ENCODE results near the gene COPS7A. TPM values are rescaled to one million over a fixed set of nuclear protein-coding genes. Genes with fewer than 3 reads are reported as not detected.
A peak's percentile ranks its signal among the peaks of the same experiment; 100 is the strongest.

Gene COPS7A
- total RNA-seq, 1 experiment from 2014 or later = 34.1 TPM

DNA sequence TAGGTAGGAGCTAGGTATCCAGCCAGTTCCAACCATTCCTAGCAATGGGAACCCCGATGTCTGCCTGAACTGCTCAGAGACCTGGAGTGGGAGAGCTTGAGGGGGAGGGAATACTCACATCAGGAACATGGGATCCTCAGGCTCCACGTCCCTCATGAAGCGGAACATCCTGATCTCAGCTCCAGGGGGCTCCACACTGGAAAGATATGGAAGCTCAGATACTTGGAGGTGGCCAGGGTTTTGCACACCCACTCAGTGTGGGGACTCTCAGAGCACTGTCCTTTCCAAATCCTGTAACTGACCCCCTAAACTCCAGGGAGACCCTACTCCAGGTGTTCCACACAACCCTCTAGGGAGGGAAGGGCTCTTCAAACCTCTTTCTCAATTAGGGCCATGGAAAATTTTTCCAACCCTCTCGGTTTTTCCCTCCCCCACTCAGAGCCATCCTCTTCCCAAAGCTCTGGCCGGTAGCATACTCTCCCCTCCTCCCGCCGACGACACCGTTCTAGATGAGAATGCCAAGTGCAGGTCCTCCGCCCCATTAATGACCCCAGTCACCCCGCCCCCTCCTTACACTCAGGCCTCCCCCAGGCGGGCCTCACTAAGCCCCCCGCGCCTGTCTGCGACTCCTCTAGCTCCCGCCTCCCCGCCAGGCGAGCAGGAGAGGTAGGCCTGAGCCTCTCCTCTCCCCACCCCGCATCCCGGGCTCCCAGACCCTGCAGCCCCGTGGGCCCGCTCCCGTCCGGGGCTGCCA, 28.5 kb downstream of the COPS7A start:
- H3K27me3 ChIP-seq = no peaks in the 10 kb centered on the region
- no peaks in the 10 kb centered on the region for H3K9me3 ChIP-seq (replicated peaks)
- H3K36me3 ChIP-seq = peaks cover 38% of the 10 kb centered on the region
- H3K27ac ChIP-seq = peak overlapping the region; percentile 78
- DNase-seq = peak; percentile 66 to 67
- H3K4me3 ChIP-seq = peak overlapping the region; percentile 93
- H3K4me1 ChIP-seq = peaks cover 10% of the 10 kb centered on the region

DNA sequence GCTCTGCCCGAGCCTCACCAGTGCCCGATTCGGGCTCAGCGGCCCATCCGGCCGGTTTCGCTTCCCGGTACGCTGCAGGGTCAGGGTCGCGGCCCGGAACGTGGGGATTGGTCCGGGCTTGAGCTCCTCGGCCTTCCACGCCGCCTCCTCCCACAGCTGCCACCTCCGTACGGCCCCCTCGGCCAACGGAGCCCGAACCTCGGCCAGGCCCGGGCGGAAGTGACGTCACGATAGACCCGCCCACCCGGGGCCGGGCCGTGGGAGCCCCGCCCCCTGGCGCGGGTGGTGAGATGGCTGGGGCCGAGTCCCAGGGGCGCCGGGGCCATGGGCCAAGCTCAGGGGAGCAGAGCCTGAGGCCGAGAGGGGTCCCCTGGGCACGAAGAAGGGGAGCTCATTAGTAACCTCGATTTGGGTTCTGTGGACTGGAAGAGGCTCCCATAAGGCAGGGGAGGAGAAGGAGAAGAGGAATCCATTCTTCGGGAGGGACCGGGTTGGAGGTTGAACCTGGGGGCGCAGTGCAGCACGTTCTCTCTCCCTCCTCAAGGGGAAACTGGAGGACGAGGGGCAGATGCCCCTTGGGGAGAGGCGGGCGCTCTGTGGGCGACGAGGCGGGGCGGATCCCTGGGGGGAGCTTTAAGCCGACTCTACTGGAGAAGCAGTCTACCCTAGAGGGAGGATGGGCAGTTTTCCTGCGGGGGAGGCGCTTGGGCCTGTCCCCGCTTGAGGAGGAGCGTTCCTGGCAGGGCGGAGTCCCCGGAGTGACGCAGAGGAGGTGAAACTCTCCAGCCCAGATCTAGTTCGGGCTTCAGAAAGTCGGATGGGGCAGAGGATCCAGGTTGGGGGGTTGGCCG, 29.3 kb downstream of the COPS7A start, which contains the start of gene MLF2:
MLF2 (minus strand) TSS at position 221 of the 851 bp plus-strand sequence. CDS start 807 bp downstream, outside the sequence.
- peak; percentile 98 for DNase-seq
- Histone ChIP-seq H3K27ac (peak within 1 kb of the TSS; percentile 78), H3K9me3 (replicated peaks) (no peaks in the 10 kb centered on the region), H3K36me3 (peaks cover 30% of the 10 kb centered on the region), H3K27me3 (no peaks in the 10 kb centered on the region), H3K4me1 (peaks cover 10% of the 10 kb centered on the region), H3K4me3 (peak within 1 kb of the TSS; percentile 93)

DNA sequence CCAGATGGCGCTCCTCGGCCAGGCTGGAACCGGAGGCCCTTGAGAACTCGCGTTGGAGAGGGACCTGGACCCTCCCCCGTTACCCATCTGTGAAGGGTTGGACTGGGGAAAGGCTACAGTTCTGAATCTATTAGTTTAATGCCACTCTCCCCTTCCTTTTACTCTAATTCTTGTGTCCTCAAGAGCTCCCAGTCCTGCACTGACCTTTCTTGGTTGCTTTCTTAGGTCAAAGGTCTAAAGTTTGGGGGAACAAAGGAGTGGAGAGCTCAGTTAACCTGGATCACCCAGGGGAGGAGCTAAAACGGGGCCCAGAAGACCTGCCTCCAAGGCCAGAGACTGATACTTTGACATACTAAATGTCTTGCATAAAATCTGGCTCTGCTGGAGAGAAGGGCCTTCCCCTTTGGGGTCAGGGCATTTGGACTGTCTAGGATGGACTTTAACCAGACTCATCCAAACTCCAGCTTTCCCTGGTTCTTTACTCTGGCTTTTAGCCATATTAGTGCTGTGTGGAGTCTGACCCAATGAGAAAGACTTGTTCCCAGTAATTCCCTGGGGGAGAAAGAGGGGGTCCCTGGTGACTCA, 30.0 kb downstream of the COPS7A start:
- Histone ChIP-seq H3K4me1 (peaks cover 10% of the 10 kb centered on the region), H3K9me3 (replicated peaks) (no peaks in the 10 kb centered on the region), H3K27me3 (no peaks in the 10 kb centered on the region), H3K4me3 (peak overlapping the region; percentile 93), H3K36me3 (peaks cover 27% of the 10 kb centered on the region), H3K27ac (no peak overlapping the region)
- no peak for DNase-seq

DNA sequence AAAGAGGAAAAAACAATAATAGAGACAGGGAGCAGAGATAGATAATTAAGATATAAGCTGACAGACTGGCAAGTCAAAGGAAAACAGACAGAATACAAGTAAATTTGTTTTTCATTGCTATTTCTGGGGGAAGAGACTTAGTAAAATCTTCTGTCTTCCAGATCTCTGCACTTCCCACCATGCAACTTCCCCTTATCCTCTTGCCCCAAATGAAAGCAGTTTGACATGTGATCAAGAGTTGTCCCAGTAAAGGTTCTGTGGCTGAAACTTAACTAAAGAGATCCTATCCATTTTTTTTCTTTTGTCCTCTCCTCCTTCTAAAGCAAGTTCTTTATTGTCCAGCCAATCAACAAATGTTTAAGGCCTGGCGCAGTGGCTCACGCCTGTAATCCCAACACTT, 30.6 kb downstream of the COPS7A start:
- Histone ChIP-seq H3K27me3 (no peaks in the 10 kb centered on the region), H3K9me3 (replicated peaks) (no peaks in the 10 kb centered on the region), H3K4me1 (peaks cover 10% of the 10 kb centered on the region), H3K27ac (no peak overlapping the region), H3K36me3 (peaks cover 25% of the 10 kb centered on the region), H3K4me3 (no peak overlapping the region)
- no peak for DNase-seq

DNA sequence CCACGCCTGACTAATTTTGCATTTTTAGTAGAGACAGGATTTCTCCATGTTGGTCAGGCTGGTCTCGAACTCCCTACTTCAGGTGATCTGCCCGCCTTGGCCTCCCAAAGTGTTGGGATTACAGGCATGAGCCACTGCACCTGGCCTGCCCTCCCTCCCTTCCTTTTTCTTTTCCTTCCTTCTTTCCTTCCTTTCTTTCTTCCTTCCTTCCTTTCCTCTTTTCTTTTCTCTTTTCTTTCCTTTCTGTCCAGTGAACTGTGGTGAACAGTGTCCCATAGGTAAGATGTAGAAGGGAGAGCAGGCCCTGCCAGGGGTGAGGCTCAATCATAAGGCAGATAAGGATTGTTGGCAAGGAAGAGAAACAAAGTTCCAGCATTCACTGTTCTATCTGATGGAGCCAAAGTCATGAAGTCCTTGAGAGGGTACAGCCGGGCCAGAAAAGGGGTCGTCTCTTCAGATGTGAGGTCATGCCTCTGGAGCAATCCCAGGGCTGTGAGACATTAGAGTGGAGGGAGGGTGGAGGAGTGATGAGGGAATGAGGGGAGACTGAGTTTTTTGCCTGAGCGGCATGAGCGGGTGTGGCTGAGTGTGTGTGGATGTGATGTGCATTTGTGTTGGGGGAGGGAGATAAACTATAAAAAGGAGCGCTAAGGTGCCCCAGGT, 33.3 kb downstream of the COPS7A start:
- Histone ChIP-seq H3K36me3 (no peaks in the 10 kb centered on the region), H3K4me1 (peaks cover 6% of the 10 kb centered on the region), H3K27me3 (no peaks in the 10 kb centered on the region), H3K9me3 (replicated peaks) (no peaks in the 10 kb centered on the region), H3K27ac (no peak overlapping the region), H3K4me3 (no peak overlapping the region)
- no peak for DNase-seq

DNA sequence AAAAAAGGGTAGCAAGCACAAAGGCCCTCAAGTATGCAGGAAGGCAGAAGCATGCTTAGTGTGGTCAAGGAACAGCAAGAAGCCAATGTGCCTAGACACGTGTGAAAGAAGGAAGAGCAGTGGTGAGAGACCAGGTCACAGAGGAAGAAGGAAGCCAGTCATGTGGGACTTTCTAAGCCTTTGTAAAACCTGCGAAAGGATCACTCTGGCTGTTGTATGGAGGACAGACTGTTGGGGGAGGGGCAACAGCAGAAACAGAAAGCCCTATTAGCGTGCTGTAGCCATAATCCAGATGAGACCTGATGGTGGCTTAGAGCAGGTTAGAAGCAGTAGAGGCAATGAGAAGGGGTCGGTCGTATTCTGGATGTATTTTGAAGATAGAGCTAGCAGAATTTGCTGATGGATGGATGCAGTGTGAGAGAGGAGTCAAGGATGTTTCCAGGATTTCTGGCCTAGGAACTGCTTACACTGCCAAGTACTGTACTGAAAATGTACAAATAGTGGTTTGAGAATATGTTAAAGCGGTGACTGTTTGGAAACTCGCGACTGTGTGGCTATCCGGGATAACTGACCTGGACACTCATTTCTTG, 34.8 kb downstream of the COPS7A start:
- Histone ChIP-seq H3K27me3 (no peaks in the 10 kb centered on the region), H3K4me1 (peaks cover 12% of the 10 kb centered on the region), H3K4me3 (no peak overlapping the region), H3K27ac (no peak overlapping the region), H3K9me3 (replicated peaks) (no peaks in the 10 kb centered on the region), H3K36me3 (no peaks in the 10 kb centered on the region)
- no peak for DNase-seq

DNA sequence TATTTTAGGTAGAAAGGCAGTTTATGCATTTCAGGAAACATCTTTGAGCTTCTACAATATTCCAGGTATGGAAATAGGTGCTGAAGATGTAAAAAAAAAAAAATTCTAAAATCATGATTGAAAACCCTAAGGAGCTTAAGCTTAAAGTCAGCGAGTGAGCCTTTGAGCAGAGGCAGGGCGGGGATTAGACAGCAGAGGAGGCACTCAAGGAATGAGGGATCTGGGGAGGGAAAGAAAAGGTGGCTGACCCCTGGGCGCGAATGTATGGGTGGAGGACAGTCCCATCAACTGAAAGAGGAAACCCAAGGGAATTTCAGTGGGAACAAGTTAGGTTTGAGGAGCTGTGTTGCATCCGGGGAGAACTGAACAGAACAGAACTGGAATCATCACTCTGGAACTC, 35.9 kb downstream of the COPS7A start:
- no peaks in the 10 kb centered on the region for H3K36me3 ChIP-seq
- no peak overlapping the region for H3K4me3 ChIP-seq
- H3K27ac ChIP-seq = no peak overlapping the region
- no peak for DNase-seq
- peaks cover 12% of the 10 kb centered on the region for H3K4me1 ChIP-seq
- H3K9me3 ChIP-seq (replicated peaks) = no peaks in the 10 kb centered on the region
- no peaks in the 10 kb centered on the region for H3K27me3 ChIP-seq

DNA sequence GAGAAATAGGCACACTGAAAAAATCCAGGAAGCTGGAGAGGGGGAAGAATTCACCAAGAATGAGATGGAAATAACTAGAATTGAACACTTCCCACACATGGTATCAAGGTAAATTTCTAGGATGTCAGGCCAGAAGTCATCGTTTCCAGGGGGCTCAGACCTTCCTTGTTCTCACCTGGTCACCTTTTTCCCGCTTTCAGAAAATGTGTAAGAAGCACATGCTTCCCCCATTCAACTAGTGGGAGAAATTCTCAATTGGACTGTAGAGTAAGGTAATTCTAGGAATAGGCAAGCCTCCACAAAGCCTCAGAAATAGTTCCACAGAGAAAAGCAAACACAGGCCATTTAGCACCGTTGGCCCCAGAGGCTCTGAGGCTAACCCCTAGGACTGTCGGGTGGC, 39.5 kb downstream of the COPS7A start:
- Histone ChIP-seq H3K4me3 (peak overlapping the region; percentile 20), H3K27ac (peak overlapping the region; percentile 43), H3K4me1 (peaks cover 23% of the 10 kb centered on the region), H3K9me3 (replicated peaks) (no peaks in the 10 kb centered on the region), H3K27me3 (no peaks in the 10 kb centered on the region), H3K36me3 (no peaks in the 10 kb centered on the region)
- no peak for DNase-seq

DNA sequence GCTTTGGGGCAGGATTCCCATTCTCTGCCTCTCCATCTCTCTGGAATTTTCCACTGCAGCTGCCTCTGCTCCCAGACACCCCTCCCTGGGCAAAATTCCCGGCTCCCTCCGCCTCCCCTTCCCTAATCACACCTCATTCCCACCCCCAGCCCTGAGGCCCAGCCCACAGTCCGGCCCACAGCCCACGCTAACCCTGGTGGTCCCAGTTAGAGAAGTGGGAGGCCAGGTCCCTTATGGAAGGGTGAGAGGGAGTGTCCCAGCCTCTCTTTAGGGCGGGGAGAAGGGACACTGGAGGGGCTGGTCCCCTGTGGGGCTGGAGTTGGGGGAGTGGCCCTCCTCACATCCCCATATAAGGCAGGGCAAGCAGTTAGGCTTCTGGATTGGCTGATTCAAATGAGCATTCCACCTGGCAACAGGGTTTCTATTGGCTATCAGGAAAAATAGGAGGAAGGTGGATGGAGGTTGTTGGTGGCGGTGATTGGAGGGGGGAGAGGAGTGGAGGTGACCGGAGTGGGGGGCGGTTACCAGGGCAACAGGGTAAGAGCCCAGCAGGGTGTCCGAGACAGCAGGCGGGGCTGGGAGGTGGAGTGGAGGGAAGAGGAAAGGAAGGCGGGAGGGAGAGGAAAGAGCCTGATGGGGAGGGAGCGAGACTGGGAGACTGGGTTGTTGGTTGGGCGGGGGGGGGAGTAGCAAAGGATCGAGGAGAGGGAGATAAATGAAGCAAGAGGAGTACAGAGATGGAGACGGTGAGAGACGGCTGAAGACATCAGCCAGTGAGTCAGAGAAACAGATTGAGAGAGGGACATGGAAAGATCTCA, 40.4 kb downstream of the COPS7A start:
- H3K9me3 ChIP-seq (replicated peaks) = no peaks in the 10 kb centered on the region
- H3K36me3 ChIP-seq = no peaks in the 10 kb centered on the region
- H3K27me3 ChIP-seq = no peaks in the 10 kb centered on the region
- H3K4me3 ChIP-seq = peak overlapping the region; percentile 78
- DNase-seq = peak; percentile 98 to 99
- peaks cover 26% of the 10 kb centered on the region for H3K4me1 ChIP-seq
- H3K27ac ChIP-seq = peak overlapping the region; percentile 43

DNA sequence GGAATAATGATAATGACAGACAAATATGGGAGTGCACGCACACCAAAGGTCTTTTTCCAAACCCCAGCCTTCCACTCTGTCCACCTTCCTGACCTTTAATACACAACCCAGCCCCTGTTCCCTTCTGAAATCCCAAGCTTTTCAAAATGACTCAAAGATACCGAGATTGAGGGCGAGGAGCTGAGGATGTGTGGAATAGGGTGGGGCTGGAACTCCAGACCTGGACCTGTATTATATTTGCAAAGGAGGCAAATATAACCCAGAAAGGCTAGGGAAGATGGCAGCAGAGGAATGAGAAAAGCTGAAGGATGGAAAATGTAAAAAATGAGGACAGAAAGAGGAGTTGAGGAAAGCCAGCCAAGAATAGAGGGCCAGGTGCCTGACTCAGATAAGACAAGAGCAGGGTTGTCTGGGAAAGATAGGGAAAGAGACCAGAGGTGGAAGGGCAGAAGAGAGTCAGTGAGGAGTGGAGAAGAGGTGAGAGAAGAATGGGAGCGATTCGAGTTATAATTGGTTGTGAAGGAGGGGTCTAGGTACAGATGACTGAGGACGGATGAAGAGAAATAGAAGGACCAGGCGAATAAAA, 41.3 kb downstream of the COPS7A start:
- Histone ChIP-seq H3K36me3 (no peaks in the 10 kb centered on the region), H3K4me3 (peak overlapping the region; percentile 78), H3K27ac (no peak overlapping the region), H3K4me1 (peaks cover 26% of the 10 kb centered on the region), H3K27me3 (no peaks in the 10 kb centered on the region), H3K9me3 (replicated peaks) (no peaks in the 10 kb centered on the region)
- DNase-seq = peak in 1 of 2 experiments; percentile 21

DNA sequence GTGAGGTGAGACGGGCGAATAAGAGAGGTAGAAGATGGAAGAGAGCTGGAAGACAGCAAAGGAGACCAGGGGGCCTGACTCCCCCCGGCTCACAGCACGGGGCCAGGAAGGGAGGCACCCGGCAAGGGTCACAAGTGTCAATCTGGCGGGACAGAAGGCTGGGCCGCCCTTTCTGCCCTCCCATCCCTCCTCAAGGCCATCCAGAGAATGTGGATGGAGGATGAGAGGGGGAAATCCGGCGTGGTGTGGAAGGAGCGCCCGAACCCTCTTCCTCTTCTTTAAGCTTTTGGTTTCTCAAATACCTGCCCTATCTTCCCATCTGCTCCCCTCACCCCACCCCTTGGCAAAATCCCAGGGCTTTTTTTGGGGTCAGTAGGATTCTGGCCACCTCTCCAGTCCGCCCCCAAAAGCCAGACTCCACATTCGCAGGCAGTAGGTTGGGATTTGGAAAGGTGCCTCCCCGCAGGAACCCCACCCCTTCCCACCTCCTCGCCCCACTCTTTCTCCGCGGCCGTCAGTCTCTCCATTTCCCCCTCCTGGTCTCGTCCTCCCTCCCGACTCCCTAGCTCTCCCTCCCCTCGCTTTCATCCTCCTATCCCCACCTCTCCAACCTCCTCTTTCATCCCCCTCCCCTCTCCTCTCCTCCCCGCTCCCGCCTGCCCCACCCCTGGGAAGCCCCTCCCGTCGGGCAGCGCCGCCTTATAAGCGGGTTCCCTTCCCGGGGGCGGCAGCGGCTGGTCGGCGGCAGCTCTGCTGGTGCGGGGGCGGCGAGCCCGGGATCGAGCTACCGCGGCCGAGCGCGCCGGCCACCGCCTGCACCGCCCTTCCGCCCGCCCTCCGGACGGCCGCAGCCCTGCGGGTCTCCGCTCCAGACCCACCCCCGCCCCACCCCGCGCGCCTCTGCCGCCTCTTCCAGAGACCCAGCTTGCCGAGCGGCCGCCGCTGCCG, 42.1 kb downstream of the COPS7A start, which contains the start of gene PTMS:
PTMS (plus strand) TSS at position 730 of the 948 bp plus-strand sequence. CDS start 343 bp downstream, outside the sequence.
- peak within 1 kb of the TSS; percentile 78 for H3K4me3 ChIP-seq
- H3K9me3 ChIP-seq (replicated peaks) = no peaks in the 10 kb centered on the region
- DNase-seq = peak; percentile 87 to 90
- no peak within 1 kb of the TSS for H3K27ac ChIP-seq
- peaks cover 26% of the 10 kb centered on the region for H3K4me1 ChIP-seq
- no peaks in the 10 kb centered on the region for H3K27me3 ChIP-seq
- no peaks in the 10 kb centered on the region for H3K36me3 ChIP-seq

DNA sequence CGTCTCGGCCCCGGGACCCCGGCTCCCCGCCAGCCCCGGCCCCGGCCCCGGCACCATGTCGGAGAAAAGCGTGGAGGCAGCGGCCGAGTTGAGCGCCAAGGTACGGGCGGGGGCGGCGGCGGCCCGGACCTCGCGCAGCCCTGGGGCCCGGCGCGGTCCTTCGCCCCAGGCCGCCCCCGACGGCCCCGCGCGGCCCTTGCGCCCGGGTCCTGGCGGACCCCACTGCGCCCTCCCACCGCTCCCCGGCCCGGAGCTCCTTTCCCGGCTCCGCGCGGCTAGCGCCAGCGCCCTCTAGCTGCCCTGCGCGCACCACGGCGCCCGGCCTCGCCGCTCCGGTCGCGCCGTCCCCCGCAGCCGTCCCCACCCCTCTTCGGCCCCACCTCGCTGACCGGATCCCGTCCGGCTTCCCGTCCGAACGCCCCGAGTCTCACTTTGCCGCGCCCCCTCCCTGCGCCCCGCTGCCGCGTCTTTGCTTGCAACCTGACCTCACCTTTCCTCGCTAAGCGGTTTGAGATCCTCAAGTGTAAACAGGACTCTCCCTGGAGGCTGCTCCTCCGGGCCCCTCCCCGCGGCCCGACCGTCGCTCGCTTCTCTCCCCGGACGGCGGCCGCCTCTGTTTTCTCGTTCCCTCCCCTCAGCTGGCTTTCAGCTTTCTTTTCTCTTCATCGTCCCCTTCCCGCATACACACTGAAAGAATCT, 43.0 kb downstream of the COPS7A start:
- Histone ChIP-seq H3K36me3 (no peaks in the 10 kb centered on the region), H3K4me1 (peaks cover 26% of the 10 kb centered on the region), H3K27ac (no peak overlapping the region), H3K4me3 (peak overlapping the region; percentile 78), H3K27me3 (no peaks in the 10 kb centered on the region), H3K9me3 (replicated peaks) (no peaks in the 10 kb centered on the region)
- peak; percentile 68 to 76 for DNase-seq

Data from SJCRH30 (cell line).